Hematopoietic multipotent progenitor cell treated with erythropoietin and hydrocortisone succinate and interleukin-3 and kit ligand, for 8 days (in vitro differentiated cells): Measurements from ENCODE around the gene B3GALT2.

Source experiments
- DNase-seq: peaks from one replicate; pipeline ENCODE4 v3.0.0-alpha.2; 2015

B3GALT2 gene

GRCh38 chr1:193181536-193181935 is 4.9 kb downstream of the B3GALT2 start:
- no peak for DNase-seq

- no peak for DNase-seq
Observed at GRCh38 chr1:193179094-193179493, 7.3 kb downstream of the B3GALT2 start.

DNA sequence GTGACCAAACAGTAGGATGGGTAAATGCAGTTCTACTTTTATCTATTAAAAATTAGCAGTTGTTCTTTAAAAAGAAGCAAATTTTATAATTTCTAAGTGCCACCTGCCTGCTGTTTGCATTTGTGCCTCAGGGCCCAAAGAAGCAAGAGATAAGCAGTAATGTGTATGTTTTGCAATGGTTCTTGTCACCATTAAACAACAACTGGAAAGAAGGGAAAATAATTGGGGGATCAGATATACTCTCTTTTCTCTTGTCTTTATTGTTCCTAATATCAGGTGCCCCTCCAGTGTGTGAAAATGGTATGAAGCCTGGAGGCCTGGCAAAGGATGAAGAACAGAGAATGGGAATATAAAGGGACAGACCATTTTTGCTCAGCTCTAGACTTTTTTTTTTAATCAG is 9.6 kb downstream of the B3GALT2 start:
- DNase-seq, result no peak

- no peak for DNase-seq
Observed at GRCh38 chr1:193176113-193176512, 10.3 kb downstream of the B3GALT2 start.

DNA sequence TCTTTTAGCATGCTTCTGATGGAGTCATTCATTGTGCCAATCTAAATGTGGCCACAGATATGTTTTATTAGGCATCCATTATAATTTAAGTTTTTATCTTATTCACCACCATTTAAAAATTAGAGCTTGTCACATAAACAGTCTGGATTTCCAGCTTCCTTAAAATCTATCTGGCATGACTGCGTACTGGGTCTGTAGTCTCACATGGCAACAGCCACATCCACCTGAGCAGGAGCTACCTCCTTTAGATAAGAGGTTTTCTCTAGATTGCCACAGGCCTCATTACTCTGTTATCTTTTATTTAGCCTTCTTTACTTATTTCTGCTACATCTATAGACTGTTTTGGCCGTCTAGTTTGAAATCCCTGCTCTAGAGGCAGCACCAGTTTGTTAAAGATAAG is 29.1 kb downstream of the B3GALT2 start:
- no peak for DNase-seq

- DNase-seq, result no peak
Observed at GRCh38 chr1:193156822-193157142, 29.6 kb downstream of the B3GALT2 start.

- DNase-seq, result no peak
Observed at GRCh38 chr1:193156117-193156821, 30.1 kb downstream of the B3GALT2 start.

GRCh38 chr1:193144999-193145398 is 41.4 kb downstream of the B3GALT2 start:
- DNase-seq, result no peak

- no peak for DNase-seq
Observed at GRCh38 chr1:193144361-193144938, 42.0 kb downstream of the B3GALT2 start.

DNA sequence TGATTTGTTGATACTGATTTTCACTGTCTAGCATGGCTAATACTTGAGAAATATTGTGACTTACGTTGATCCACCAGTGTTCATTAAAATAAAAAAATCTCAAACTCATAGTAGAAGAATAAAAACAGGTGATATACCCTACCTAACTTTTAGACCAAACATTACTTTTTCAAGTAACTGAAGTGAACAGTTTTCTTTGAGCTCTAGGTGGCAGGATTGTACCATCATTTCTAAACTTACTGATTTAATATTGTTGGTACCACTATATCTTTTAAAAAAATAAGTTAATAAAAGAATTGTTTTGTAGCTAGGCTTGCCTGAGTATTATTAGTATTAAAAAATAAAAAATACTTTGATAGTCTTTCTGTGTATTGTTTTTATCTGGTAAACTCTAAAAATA is 43.1 kb downstream of the B3GALT2 start:
- peak; percentile 25 for DNase-seq

GRCh38 chr1:193142409-193142808 is 44.0 kb downstream of the B3GALT2 start:
- DNase-seq, result no peak

DNA sequence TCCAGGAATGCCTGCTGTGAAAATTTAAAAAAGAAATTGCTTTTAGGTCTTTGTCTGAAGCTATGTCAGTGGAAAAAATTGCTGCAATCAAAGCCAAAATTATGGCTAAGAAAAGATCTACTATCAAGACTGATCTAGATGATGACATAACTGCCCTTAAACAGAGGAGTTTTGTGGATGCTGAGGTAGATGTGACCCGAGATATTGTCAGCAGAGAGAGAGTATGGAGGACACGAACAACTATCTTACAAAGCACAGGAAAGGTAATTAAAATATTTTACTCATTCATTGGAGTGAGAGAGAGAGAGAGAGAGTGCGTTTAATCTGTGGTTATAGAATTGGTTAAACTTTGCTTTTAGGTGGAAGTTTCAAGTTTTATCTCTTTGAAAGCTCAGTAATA is 44.6 kb downstream of the B3GALT2 start:
- no peak for DNase-seq

GRCh38 chr1:193140254-193140653 is 46.2 kb downstream of the B3GALT2 start:
- no peak for DNase-seq

- no peak for DNase-seq
Observed at GRCh38 chr1:193131266-193131860, 55.0 kb downstream of the B3GALT2 start.
